GM21723 (cell line): ENCODE measurements around the gene ANKRD45.
"Not testable (repeated sequence)": the region's sequence is repeated elsewhere in the genome, so short reads cannot be mapped to it uniquely, and the experiment has no call there.

Source experiments
- ATAC-seq: cut with Tn5 transposase; IDR thresholded peaks from one replicate; pipeline ENCODE4 v1.9.1; 2021; ENCODE audit warnings: mild to moderate bottlenecking, moderate library complexity; ENCODE audit not compliant: unreplicated experiment

ANKRD45 gene

DNA sequence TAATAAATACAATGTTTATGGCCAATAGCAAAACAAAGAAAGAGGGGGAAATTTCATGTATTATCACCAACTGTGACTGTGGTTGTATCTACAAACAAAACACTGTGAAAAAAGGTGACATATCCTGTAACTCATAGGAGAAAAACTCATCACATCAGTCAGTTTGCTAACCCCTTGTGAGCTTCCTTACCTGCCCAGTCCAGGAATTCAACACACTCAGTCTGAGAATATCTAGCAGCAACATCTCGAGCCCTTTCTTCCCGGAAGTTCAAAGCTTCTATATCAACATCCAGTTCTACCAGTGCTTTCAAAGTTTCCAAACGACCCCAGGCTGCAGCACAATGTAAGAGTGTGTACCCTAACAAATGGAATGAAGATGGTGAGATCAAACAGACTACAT is 23.0 kb downstream of the ANKRD45 start:
- no peak for ATAC-seq

DNA sequence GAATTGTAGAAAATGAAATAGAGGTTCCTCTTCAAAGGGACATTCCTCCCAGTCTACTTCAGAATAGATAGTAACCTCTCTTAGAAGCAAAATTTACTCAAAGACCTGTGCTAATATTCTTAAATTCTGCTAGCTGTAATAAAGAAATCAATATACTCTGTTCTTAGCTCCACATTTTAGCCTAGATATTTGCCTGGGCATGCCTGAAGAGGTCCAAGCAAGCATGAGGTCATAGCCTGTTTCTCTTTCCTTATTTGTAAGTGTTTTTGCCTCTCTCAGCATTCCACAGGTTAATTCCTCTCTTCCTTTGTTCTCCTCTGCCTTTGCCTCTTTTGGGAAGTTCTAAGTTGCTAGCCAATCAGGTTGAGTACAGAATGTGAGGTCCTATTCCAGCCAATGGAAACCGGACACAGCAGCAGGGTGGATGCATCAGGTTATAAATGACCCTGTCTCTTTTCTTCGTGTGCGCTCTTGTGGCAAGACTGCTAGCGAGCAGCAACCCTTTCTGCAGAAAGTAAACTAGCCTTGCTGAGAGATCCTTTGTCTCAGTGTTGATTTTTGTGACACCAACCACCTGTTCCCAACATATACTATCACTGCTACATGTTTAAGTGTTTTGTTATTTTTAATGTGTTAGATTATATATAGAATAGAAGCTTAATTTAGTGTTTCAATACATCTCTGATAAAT is 27.1 kb downstream of the ANKRD45 start:
- ATAC-seq, result not testable (repeated sequence)

DNA sequence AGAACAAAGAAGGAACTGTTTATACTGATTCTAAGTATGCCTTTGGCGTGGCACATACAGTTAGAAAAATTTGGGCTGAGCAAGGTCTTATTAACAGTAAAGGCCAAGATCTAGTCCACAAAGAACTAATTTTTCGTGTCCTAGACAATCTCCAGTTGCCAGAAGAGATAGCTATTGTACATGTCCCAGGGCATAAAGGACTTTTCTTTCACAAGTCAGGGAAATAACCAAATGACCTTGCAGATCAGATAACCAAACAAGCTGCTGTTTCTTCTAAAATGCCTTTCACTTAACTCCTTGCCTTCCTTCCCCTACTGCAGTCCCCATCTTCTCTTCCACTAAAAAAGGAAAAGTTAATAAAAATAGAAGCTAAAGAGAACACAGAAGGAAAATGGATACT is 30.5 kb downstream of the ANKRD45 start:
- no peak for ATAC-seq

DNA sequence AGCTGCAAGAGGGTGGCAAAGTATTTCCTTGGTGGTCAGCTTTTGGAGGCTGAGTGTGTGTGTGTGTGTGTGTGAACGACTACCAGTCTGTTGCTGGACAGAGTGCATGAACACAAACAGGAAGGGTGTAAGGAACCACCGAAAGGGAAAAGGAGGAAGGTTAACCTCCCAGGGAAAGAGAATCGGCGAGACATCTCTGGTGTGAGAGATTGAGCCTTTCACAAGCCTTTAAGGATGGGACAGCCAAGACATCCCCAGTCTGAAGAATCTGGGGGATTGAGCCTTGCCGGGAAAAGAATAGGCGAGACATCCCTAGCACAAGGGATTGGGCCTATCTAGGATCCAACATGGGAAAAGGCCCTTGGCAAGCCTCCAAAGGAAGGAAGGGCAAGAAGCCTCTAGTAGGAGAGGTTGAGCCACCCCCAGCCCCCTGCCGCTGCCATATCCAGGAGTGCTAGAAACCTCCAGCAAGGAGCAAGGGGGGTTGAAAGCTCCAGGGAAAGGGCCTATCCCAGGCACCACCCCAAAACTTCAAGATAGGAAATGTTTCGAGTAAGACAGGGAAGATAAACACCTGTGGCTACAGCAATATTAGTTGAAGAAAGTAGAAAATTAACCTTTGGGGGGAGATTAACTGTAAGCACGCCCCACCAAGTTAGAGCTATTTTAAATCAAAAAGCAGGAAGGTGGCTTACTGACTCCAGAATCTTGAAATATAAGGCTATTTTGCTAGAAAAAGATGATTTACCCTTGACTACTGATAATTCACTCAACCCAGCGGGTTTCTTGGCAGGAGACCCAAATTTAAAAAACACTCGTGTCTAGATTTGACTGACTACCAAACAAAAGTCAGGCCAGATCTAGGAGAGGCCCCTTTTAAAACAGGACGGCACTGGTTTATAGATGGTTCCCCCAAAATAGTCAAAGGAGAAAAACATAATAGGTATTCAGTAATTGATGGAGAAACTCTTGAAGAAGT is 31.3 kb downstream of the ANKRD45 start:
- no peak for ATAC-seq

DNA sequence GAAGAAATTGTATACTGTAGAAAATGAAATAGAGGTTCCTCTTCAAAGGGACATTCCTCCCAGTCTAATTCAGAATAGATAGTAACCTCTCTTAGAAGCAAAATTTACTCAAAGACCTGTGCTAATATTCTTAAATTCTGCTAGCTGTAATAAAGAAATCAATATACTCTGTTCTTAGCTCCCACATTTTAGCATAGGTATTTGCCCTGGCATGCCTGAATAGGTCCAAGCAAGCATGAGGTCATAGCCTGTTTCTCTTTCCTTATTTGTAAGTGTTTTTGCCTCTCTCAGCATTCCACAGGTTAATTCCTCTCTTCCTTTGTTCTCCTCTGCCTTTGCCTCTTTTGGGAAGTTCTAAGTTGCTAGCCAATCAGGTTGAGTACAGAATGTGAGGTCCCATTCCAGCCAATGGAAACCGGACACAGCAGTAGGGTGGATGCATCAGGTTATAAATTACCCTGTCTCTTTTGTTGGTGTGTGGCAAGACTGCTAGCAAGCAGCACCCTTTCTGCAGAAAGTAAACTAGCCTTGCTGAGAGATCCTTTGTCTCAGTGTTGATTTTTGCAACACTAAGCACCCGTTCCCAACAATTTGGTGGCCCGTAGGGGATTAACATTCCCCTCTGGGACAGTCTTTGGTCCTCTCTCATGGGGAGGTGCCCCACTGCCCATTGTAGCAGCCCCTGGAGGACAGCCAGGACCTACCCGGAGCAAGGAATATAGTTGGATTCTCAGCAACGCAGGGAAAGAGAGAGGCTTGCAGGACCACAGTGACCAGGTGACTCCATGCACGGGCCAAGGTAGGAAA is 32.2 kb downstream of the ANKRD45 start:
- ATAC-seq, result not testable (repeated sequence)

DNA sequence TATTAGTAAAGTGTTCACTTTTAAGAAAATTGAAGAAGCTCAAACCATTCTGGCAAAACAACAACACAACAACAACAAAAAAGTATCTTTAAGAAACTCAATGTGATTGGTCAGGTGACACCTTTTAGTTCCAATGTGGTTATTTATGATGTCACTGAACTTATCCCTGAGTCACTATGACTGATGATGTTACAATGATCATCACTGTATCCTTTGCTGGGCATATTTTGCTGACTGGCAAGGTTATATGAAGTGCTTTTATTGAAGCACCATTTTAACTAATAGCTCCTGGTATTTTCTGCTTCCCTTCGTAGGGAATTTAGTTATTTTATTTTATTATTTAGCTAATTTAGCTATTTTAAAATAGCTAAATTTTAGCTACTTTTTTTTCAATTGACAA is 34.5 kb downstream of the ANKRD45 start, which contains the start of gene TEX50:
TSS of gene TEX50 (plus strand) at position 223 of the 400 bp plus-strand sequence. CDS start 184 bp downstream, outside the sequence.
- ATAC-seq, result no peak

DNA sequence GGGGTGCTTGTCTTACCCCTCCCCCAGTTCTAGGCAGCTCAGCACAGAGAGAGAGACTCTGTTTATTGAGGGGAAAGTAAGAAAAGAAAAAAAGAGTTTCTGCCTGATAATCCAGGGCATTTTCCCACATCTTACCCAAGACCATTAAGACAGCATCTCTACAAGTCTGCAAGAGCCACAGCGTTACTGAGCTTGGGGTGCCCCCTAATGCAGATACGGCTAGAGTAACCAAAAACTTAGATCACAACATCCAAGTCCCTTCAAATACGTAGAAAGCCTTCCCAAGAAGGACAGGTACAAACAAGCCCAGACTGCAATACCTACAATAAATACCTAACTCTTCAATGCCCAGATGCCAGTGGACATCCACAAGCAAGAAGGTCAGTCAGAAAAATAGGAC is 40.8 kb downstream of the ANKRD45 start:
- no peak for ATAC-seq

DNA sequence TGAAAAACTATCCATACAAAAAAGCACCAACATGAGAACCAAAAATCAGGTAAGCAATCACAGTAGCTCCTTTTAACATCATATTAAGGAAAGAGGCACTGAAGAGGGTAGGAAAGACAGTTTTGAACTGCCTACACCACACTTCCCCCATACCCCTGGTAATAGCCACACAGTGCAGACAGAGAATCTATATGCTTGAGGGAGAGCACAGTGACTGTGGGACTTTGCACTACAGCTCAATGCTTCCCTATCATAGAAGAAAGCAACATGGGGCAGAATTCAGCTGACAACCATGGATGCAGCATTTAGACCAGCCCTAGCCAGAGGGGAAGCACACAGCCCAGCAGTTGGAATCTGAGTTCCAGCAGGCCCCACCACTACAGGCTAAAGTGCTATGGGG is 42.4 kb downstream of the ANKRD45 start:
- no peak for ATAC-seq

DNA sequence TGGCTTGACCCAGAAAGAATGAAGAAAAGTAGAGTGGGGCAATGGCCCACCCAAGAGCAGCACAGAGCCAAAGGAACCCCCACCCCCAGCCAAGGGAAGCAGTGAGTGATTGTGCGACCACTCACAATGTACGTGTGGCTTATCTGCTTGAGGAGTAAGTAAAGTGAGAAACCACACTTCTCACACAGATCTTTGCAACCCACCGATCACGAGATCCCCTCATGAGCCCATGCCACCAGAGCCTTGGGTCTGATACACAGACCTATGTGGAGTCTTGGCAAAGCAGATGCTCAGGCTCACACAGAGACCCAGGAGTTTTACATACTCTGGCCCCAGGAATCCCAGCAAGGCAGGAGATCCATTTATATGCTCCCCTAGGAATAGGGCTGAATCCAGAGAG is 52.8 kb downstream of the ANKRD45 start:
- ATAC-seq, result no peak

DNA sequence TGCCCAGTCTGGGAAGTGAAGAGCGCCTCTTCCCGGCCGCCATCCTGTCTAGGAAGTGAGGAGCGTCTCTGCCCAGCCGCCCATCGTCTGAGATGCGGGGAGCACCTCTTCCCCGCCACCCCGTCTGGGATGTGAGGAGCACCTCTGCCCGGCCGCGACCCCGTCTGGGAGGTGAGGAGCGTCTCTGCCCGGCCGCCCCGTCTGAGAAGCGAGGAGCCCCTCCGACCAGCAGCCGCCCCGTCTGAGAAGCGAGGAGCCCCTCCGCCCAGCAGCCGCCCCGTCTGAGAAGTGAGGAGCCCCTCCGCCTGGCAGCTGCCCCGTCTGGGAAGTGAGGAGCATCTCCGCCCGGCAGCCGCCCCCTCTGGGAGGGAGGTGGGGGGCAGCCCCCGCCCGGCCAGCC is 56.6 kb downstream of the ANKRD45 start:
- not testable (repeated sequence) for ATAC-seq

DNA sequence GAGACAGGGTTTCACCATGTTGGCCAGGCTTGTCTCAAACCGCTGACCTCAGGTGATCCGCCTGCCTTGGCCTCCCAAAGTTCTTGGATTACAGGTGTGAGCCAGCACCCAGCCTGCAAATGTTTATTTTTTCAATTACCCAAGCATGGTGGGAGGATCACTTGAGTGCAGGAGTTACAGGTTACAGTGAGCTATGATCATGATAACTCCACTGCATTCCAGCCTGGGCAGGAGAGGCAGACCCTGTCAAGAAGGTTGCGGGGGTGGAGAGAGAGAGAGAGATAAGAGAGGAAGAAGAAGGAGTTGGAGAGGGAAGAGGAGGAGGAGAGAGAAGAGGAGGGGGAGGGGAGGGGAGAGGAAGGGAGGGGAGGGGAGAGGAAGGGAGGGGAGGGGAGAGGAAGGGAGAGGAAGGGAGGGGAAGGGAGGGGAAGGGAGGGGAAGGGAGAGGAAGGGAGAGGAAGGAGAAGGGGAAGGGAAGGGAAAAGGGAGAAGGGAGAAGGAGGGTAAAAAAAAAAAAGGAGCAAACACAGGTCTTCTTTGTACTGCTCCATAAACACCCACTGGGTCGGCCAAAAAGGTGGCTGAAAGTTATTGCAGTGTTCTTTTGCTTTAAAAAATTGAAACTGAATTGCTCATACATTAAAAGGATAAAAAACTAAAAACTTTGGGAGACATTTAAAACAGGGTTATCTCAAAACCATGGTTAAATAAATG is 61.0 kb downstream of the ANKRD45 start:
- no peak for ATAC-seq

DNA sequence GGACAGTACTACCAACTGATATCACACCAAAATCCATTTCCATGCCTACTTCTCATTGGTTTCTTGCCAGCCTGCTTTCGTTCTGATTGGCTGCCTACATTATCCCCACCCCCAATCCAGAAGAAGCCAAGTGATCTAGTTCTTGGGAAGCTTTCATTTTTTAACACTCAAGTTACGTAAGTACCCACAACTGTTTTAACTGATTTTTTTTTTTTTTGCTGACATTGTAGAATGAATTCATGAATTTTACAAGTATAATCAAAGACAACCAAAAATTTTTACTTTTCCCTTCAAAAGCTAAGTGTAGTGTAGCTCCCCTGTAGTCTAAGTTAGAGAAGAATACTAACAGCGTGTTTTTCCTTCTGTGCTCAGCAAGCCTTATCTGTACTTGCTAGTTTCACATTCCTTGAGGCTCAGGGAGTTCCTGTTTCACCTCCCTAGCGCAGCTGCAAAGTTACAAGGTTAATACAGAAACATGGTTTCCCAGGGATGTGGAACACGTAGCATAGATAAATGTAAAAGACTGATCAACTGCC is 66.5 kb downstream of the ANKRD45 start, which contains the start of gene SLC9C2:
TSS of gene SLC9C2 (minus strand) at position 17 of the 536 bp plus-strand sequence. CDS start 1,296 bp downstream, outside the sequence.
- ATAC-seq, result no peak

DNA sequence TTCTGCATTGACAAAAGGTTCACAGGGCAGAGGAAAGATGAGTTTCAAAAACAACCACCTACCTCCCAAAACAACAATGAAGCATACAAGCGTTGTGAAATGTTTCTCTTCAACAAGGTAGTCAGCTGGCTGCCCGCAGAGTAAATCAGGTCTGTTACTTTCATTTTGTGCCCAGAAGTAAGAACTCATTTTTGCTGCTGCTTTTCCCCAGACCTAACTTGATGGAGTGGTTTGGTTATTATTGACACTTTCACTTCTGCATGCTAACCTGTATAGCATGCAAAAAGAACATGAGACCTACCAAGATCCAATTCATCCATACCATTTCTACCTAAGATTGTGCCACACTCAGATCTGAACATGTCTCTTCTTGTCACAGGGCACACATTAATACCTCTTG is 68.1 kb downstream of the ANKRD45 start:
- peak; percentile 85 for ATAC-seq

DNA sequence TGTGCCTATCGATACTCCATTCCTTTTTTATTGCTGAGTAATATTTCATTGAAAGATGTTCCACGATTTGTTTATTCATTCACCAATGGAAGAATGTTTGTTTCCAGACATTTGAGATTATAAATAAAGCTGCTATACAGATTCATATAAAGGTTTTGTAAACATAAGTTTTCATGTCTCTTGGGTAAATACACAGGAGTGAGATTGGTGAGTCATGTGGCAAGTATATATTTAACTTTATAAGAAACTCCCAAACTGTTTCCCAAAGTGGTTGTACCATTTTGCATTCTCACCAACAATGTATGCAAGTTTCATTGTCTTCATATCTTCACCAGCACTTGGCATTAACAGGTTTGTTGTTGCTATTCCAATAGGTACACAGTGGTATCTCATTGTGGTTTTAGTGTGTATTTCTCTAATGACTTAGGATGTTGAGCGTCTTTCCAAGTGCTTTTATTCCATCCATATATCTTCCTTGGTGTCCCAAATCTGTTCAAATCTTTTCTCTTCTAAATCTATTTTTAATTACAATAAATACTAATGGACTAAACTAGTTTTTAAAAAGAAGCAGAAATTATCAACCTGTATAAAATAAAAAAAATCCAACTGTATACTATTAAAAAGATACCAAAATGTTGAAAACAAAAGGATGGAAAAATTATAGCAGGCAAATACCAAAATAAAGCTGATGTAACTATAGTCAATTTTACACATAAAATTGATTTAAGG is 73.4 kb downstream of the ANKRD45 start:
- ATAC-seq, result no peak

DNA sequence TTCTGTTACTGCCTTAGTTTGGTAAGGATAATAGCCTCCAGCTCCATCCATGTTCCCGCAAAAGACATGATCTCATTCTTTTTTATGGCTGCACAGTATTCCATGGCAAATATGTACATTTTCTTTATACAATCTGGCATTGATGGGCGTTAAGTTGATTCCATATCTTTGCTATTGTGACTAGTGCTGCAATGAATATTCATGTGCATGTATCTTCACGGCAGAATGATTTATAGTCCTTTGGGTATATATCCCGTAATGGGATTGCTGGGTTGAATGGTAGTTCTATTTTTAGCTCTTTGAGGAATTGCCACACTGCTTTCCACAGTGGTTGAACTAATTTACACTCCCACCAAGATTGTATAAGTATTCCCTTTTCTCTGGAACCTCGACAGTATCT is 78.5 kb downstream of the ANKRD45 start:
- not testable (repeated sequence) for ATAC-seq

DNA sequence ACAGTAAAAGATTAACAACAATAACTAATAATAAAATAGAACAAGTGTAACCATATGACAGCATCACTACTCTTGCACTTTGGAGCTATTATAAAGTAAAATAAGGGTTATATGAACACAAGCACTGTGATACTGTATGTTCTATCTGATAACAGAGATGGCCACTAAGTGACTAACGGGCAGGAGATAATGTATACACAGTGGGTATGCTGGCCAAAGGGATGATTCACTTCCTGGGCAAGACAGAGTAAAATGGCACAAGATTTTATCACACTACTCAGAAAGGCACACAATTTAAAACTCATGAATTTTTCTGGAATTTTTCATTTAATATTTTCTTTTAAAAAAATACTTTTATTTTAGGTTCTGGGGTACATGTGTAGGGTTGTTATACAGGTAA is 79.1 kb downstream of the ANKRD45 start:
- ATAC-seq, result no peak

DNA sequence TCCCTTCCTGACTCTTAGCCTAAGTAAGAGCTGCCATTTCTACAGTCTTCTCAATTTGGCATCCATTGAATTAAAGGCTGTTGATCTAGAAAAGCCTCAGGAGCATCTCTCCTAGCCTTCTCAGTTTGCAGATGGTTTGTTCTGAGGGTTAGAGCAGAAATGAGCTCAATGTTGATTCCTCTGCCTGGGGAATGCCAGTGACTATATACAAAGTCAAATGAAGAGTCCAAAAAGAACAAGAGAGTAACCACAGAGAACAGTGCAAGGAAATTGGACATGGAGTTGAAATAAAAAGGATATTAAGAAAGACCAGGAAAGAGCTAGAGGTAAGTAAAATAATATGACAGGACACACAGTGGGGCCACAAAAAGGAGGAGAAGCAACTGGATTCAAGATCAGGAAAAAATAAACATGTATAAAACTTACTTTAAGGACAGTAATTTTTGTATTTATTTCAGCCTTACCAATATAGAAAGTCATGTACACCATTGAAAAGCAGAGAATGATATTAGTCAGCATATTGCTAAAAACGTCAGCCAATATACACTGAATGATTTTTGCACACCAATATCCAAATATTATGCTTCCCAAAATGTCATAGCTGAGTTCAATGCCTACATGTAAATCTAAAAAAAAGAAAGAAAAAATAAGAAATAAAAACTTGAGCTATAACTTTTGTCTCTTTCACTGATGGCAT is 88.1 kb downstream of the ANKRD45 start:
- ATAC-seq, result no peak

DNA sequence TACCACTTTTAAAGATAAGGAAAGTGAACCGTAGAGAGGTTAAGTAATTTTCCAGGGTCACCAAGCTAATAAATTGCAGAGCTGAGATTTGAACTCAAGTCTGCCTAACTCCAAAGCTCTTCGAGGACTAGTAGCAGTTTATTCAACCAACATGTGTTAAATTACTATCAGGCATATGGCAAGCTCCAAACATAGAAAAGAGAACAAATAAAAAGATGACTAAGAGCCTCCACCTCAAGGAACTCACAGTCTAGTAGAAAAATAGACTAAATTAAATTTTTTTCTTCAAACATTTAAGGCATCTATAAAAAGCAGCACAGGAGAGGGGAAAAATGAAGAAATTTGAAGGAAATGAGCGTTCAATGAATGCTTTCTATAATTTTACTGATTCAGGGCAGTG is 89.0 kb downstream of the ANKRD45 start:
- ATAC-seq, result no peak

DNA sequence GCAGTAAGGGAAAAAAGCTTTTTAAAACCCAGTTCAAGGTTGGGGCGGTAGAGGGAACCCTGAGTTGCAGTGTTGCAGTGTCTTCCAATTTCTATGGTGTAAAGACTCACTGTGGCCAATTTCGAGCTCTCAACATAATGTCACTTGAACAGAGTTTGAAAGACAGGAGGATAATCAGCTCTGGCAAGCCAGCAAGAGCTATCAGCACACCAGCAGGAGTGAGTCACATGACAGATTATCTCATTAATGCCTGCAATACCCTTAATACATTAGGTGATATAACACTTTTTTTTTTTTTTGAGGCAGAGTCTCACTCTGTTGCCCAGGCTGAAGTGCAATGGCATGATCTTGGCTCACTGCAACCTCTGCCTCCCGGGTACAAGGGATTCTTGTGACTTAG is 89.6 kb downstream of the ANKRD45 start:
- no peak for ATAC-seq
